WTC11 (cell line): ENCODE measurements around the gene CABLES1. TPM values are rescaled to one million over a fixed set of nuclear protein-coding genes. Genes with fewer than 3 reads are reported as not detected.

ENCODE experiments used
- ATAC-seq: fragments of 200-7000 bp; cut with Tn5 transposase; 2 replicates; pipeline ENCODE4 v1.10.0; 2021; ENCODE audit warnings: mild to moderate bottlenecking, moderate library complexity
- CTCF ChIA-PET: fragments of 300-600 bp; sonication (Branson Sonifier 250); formaldehyde crosslinking; loops from one replicate; lab custom pipeline; 2021; ENCODE audit warnings: antibody characterized with exemption; lab: Charles Lee
- POLR2A ChIA-PET: fragments of 350-600 bp; sonication (Branson Sonifier 250); formaldehyde crosslinking; loops from one replicate; lab custom pipeline; 2021; ENCODE audit warnings: antibody characterized with exemption; lab: Charles Lee
- DNase-seq: peaks from one replicate; pipeline ENCODE4 v3.0.0; 2021; ENCODE audit warnings: low spot score
- H3K27ac Mint-ChIP-seq: 2 replicates; pipeline ENCODE4 v1.8.0; 2021; ENCODE audit warnings: mixed read lengths
- H3K27me3 Mint-ChIP-seq: 2 replicates; pipeline ENCODE4 v1.8.0; 2021; ENCODE audit warnings: low read depth, mild to moderate bottlenecking, moderate library complexity, mixed read lengths
- H3K36me3 Mint-ChIP-seq: 2 replicates; pipeline ENCODE4 v1.8.0; 2021; ENCODE audit warnings: mixed read lengths
- H3K4me1 Mint-ChIP-seq: 2 replicates; pipeline ENCODE4 v1.8.0; 2022; ENCODE audit warnings: mixed read lengths
- H3K4me3 Mint-ChIP-seq: 2 replicates; pipeline ENCODE4 v1.8.0; 2021; ENCODE audit warnings: mild to moderate bottlenecking, moderate library complexity, mixed read lengths
- H3K9me3 Mint-ChIP-seq: 2 replicates; pipeline ENCODE4 v1.8.0; 2021; ENCODE audit warnings: mixed read lengths
- CREB1 ChIP-seq: sonication (generic); formaldehyde crosslinking; IDR thresholded peaks from 2 replicates; pipeline ENCODE4 v1.8.0; 2023; ENCODE audit warnings: mild to moderate bottlenecking, missing genetic modification reagents
- FOXK1 ChIP-seq: sonication (generic); formaldehyde crosslinking; IDR thresholded peaks from 2 replicates; pipeline ENCODE4 v1.8.0; 2022; ENCODE audit warnings: mild to moderate bottlenecking, moderate library complexity, missing genetic modification reagents
- JAZF1 ChIP-seq: fragments of 250-450 bp; sonication (Bioruptor Pico); IDR thresholded peaks from 2 replicates; pipeline ENCODE4 v1.9.0; 2021; ENCODE audit warnings: moderate library complexity, mild to moderate bottlenecking, inconsistent platforms
- KAT7 ChIP-seq: sonication (generic); formaldehyde crosslinking; IDR thresholded peaks from 2 replicates; pipeline ENCODE4 v1.8.1; 2023; ENCODE audit warnings: missing genetic modification reagents, mild to moderate bottlenecking, borderline replicate concordance
- MXD4 ChIP-seq: fragments of 250-450 bp; sonication (Bioruptor Pico); IDR thresholded peaks from 2 replicates; pipeline ENCODE4 v1.8.0; 2021; ENCODE audit warnings: mild to moderate bottlenecking, moderate library complexity, borderline replicate concordance
- MYBL2 ChIP-seq: sonication (generic); formaldehyde crosslinking; IDR thresholded peaks from 2 replicates; pipeline ENCODE4 v1.8.1; 2023; ENCODE audit warnings: mild to moderate bottlenecking, moderate library complexity, missing genetic modification reagents
- OVOL2 ChIP-seq: fragments of 250-450 bp; sonication (Bioruptor Pico); IDR thresholded peaks from 2 replicates; pipeline ENCODE4 v1.9.0; 2021; ENCODE audit warnings: mild to moderate bottlenecking, borderline replicate concordance
- SMAD3 ChIP-seq: sonication (generic); formaldehyde crosslinking; IDR thresholded peaks from 2 replicates; pipeline ENCODE4 v1.8.0; 2022; ENCODE audit warnings: missing genetic modification reagents, mild to moderate bottlenecking, borderline replicate concordance
- STAT6 ChIP-seq: sonication (generic); formaldehyde crosslinking; conservative IDR thresholded peaks from 2 replicates; pipeline ENCODE4 v1.8.1; 2023; ENCODE audit warnings: mild to moderate bottlenecking, low read depth, missing genetic modification reagents, moderate library complexity
- TEAD1 ChIP-seq: sonication (generic); formaldehyde crosslinking; IDR thresholded peaks from 2 replicates; pipeline ENCODE4 v1.8.0; 2022; ENCODE audit warnings: mild to moderate bottlenecking, missing genetic modification reagents
- TEAD4 ChIP-seq: sonication (generic); formaldehyde crosslinking; IDR thresholded peaks from 2 replicates; pipeline ENCODE4 v1.8.0; 2022; ENCODE audit warnings: mild to moderate bottlenecking, missing genetic modification reagents
- ZNF121 ChIP-seq: sonication (generic); formaldehyde crosslinking; IDR thresholded peaks from 2 replicates; pipeline ENCODE4 v1.8.0; 2023; ENCODE audit warnings: missing genetic modification reagents
- ZNF219 ChIP-seq: sonication (generic); formaldehyde crosslinking; IDR thresholded peaks from 2 replicates; pipeline ENCODE4 v1.8.0; 2023; ENCODE audit warnings: missing genetic modification reagents, mild to moderate bottlenecking, borderline replicate concordance
- ZNF317 ChIP-seq: sonication (generic); formaldehyde crosslinking; IDR thresholded peaks from 2 replicates; pipeline ENCODE4 v1.8.1; 2023; ENCODE audit warnings: low read depth, mild to moderate bottlenecking, moderate library complexity, missing genetic modification reagents, borderline replicate concordance
- ZNF671 ChIP-seq: fragments of 250-450 bp; sonication (Bioruptor Pico); IDR thresholded peaks from 2 replicates; pipeline ENCODE4 v1.8.0; 2021; ENCODE audit warnings: mild to moderate bottlenecking
- total RNA-seq: library from RNA; stranded (reverse); gene quantifications from 3 replicates; pipeline ENCODE4 v1.2.3, GENCODE V29; 2021
- TF ChIP-seq, protein P1 (sequence below): sonication (generic); formaldehyde crosslinking; IDR thresholded peaks from 2 replicates; pipeline ENCODE4 v1.8.1; 2023; ENCODE audit warnings: mild to moderate bottlenecking, missing genetic modification reagents
- TF ChIP-seq, protein P2 (sequence below): sonication (generic); formaldehyde crosslinking; IDR thresholded peaks from 2 replicates; pipeline ENCODE4 v1.8.0; 2023; ENCODE audit warnings: missing genetic modification reagents, mild to moderate bottlenecking, borderline replicate concordance
- TF ChIP-seq, protein P3 (sequence below): fragments of 250-450 bp; sonication (Bioruptor Pico); IDR thresholded peaks from 2 replicates; pipeline ENCODE4 v1.9.0; 2021; ENCODE audit warnings: mild to moderate bottlenecking
- TF ChIP-seq, protein P4 (sequence below): sonication (generic); formaldehyde crosslinking; IDR thresholded peaks from 2 replicates; pipeline ENCODE4 v1.8.1; 2023; ENCODE audit warnings: mild to moderate bottlenecking, missing genetic modification reagents, borderline replicate concordance

The CABLES1 gene
- total RNA-seq, 1 experiment from 2014 or later = 17.0 TPM

- no peak for TF ChIP-seq STAT6 (CRISPR knock-in tag)
- TF ChIP-seq OVOL2 (CRISPR knock-in tag) = no peak
- TF ChIP-seq, protein P1, sequence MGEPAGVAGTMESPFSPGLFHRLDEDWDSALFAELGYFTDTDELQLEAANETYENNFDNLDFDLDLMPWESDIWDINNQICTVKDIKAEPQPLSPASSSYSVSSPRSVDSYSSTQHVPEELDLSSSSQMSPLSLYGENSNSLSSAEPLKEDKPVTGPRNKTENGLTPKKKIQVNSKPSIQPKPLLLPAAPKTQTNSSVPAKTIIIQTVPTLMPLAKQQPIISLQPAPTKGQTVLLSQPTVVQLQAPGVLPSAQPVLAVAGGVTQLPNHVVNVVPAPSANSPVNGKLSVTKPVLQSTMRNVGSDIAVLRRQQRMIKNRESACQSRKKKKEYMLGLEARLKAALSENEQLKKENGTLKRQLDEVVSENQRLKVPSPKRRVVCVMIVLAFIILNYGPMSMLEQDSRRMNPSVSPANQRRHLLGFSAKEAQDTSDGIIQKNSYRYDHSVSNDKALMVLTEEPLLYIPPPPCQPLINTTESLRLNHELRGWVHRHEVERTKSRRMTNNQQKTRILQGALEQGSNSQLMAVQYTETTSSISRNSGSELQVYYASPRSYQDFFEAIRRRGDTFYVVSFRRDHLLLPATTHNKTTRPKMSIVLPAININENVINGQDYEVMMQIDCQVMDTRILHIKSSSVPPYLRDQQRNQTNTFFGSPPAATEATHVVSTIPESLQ (CRISPR knock-in tag) = no peak
- TF ChIP-seq FOXK1 = no peak
- TF ChIP-seq ZNF121 (CRISPR knock-in tag) = no peak
- no peak for TF ChIP-seq ZNF219
- TF ChIP-seq ZNF671 (CRISPR knock-in tag) = no peak
- TF ChIP-seq TEAD1 (CRISPR knock-in tag) = no peak
- no peak for TF ChIP-seq JAZF1 (CRISPR knock-in tag)
- TF ChIP-seq, all 79 proteins: peak for 0
These were observed 68.7 kb downstream of the CABLES1 start (continued) for GRCh38 chr18:23203891-23204432.

- Mint-ChIP-seq H3K9me3 (peaks cover 14% of the 10 kb centered on the region), H3K4me3 (no peak overlapping the region), H3K4me1 (peaks cover 19% of the 10 kb centered on the region), H3K27ac (peak overlapping the region; percentile 83), H3K36me3 (peaks cover 58% of the 10 kb centered on the region), H3K27me3 (no peaks in the 10 kb centered on the region)
- DNase-seq (no peak), ATAC-seq (no peak)
- CTCF ChIA-PET = interaction anchor here (1.0 to 1.6 kb wide), 3 partner anchors 22 to 207 kb away, joined by 3 to 4 read pairs (median 4); no protein-coding TSS in a partner anchor
- POLR2A ChIA-PET = interaction anchor here (0.6 to 0.7 kb wide), 2 partner anchors 41 to 1427 kb away, joined by 4 to 5 read pairs; no protein-coding TSS in a partner anchor
- TF ChIP-seq SMAD3 (CRISPR knock-in tag) = no peak
- TF ChIP-seq, protein P2, sequence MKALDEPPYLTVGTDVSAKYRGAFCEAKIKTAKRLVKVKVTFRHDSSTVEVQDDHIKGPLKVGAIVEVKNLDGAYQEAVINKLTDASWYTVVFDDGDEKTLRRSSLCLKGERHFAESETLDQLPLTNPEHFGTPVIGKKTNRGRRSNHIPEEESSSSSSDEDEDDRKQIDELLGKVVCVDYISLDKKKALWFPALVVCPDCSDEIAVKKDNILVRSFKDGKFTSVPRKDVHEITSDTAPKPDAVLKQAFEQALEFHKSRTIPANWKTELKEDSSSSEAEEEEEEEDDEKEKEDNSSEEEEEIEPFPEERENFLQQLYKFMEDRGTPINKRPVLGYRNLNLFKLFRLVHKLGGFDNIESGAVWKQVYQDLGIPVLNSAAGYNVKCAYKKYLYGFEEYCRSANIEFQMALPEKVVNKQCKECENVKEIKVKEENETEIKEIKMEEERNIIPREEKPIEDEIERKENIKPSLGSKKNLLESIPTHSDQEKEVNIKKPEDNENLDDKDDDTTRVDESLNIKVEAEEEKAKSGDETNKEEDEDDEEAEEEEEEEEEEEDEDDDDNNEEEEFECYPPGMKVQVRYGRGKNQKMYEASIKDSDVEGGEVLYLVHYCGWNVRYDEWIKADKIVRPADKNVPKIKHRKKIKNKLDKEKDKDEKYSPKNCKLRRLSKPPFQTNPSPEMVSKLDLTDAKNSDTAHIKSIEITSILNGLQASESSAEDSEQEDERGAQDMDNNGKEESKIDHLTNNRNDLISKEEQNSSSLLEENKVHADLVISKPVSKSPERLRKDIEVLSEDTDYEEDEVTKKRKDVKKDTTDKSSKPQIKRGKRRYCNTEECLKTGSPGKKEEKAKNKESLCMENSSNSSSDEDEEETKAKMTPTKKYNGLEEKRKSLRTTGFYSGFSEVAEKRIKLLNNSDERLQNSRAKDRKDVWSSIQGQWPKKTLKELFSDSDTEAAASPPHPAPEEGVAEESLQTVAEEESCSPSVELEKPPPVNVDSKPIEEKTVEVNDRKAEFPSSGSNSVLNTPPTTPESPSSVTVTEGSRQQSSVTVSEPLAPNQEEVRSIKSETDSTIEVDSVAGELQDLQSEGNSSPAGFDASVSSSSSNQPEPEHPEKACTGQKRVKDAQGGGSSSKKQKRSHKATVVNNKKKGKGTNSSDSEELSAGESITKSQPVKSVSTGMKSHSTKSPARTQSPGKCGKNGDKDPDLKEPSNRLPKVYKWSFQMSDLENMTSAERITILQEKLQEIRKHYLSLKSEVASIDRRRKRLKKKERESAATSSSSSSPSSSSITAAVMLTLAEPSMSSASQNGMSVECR (CRISPR knock-in tag) = no peak
- TF ChIP-seq, protein P3, sequence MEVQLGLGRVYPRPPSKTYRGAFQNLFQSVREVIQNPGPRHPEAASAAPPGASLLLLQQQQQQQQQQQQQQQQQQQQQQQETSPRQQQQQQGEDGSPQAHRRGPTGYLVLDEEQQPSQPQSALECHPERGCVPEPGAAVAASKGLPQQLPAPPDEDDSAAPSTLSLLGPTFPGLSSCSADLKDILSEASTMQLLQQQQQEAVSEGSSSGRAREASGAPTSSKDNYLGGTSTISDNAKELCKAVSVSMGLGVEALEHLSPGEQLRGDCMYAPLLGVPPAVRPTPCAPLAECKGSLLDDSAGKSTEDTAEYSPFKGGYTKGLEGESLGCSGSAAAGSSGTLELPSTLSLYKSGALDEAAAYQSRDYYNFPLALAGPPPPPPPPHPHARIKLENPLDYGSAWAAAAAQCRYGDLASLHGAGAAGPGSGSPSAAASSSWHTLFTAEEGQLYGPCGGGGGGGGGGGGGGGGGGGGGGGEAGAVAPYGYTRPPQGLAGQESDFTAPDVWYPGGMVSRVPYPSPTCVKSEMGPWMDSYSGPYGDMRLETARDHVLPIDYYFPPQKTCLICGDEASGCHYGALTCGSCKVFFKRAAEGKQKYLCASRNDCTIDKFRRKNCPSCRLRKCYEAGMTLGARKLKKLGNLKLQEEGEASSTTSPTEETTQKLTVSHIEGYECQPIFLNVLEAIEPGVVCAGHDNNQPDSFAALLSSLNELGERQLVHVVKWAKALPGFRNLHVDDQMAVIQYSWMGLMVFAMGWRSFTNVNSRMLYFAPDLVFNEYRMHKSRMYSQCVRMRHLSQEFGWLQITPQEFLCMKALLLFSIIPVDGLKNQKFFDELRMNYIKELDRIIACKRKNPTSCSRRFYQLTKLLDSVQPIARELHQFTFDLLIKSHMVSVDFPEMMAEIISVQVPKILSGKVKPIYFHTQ = no peak
- TF ChIP-seq MXD4 = no peak
- TF ChIP-seq ZNF317 (CRISPR knock-in tag) = no peak
- TF ChIP-seq CREB1 (CRISPR knock-in tag) = no peak
- TF ChIP-seq TEAD4 (CRISPR knock-in tag) = no peak
- TF ChIP-seq, protein P4, sequence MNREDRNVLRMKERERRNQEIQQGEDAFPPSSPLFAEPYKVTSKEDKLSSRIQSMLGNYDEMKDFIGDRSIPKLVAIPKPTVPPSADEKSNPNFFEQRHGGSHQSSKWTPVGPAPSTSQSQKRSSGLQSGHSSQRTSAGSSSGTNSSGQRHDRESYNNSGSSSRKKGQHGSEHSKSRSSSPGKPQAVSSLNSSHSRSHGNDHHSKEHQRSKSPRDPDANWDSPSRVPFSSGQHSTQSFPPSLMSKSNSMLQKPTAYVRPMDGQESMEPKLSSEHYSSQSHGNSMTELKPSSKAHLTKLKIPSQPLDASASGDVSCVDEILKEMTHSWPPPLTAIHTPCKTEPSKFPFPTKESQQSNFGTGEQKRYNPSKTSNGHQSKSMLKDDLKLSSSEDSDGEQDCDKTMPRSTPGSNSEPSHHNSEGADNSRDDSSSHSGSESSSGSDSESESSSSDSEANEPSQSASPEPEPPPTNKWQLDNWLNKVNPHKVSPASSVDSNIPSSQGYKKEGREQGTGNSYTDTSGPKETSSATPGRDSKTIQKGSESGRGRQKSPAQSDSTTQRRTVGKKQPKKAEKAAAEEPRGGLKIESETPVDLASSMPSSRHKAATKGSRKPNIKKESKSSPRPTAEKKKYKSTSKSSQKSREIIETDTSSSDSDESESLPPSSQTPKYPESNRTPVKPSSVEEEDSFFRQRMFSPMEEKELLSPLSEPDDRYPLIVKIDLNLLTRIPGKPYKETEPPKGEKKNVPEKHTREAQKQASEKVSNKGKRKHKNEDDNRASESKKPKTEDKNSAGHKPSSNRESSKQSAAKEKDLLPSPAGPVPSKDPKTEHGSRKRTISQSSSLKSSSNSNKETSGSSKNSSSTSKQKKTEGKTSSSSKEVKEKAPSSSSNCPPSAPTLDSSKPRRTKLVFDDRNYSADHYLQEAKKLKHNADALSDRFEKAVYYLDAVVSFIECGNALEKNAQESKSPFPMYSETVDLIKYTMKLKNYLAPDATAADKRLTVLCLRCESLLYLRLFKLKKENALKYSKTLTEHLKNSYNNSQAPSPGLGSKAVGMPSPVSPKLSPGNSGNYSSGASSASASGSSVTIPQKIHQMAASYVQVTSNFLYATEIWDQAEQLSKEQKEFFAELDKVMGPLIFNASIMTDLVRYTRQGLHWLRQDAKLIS (CRISPR knock-in tag) = no peak
- TF ChIP-seq MYBL2 (CRISPR knock-in tag) = no peak
- no peak for TF ChIP-seq KAT7 (CRISPR knock-in tag)
These were observed 69.4 kb downstream of the CABLES1 start for GRCh38 chr18:23204589-23205235.
